ENCODE results near the gene NUP85. TPM values are rescaled to one million over a fixed set of nuclear protein-coding genes. Genes with fewer than 3 reads are reported as not detected.
A peak's percentile ranks its signal among the peaks of the same experiment; 100 is the strongest.
"Not testable (repeated sequence)": the region's sequence is repeated elsewhere in the genome, so short reads cannot be mapped to it uniquely, and the experiment has no call there.

Gene NUP85
- total RNA-seq, 1 donor from 2014 or later: 31.5 TPM

DNA sequence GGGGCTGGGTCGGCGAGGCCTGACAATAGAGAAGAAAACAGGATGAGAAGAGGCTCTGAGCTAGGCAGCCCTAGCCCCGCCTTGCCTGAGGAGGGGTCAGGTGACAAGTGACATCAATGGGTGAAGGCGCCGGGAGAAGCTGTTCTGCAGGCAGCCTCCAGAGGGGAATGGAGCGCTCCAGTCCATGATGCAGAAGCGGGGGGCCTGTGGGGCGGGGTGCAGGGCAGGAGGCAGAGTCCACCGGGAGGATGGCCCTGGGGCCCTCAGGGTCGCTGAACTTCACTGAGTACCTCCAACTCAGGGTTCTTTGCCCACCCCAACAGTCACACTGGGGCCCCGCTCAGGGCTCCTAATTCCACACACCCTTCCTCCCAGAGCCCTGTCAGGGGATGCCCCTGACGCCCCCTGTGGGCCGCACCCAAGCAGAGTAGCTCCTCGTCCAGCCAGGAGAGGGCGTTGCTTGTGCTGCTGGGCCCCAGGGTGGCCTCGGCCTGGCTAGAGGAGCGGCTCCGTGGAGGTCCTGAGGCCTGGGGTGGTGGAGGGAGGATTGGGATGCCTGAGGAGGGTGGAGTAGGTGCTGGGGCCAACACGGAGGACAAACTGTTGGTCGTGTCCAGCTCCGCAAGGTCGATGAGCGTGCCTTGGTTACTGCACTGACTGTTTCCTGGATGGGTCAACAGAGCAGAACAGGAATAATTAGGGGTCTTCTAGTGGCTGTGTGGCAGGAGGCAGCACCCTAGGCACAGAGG, 35.1 kb downstream of the NUP85 start:
- peak; percentile 59 to 67 for DNase-seq (ENCODE audit: low read depth in 2 of 2)

- no peak for DNase-seq (ENCODE audit: low read depth in 2 of 2)
Measured at GRCh38 chr17:75241143-75241430, 35.6 kb downstream of the NUP85 start.

DNA sequence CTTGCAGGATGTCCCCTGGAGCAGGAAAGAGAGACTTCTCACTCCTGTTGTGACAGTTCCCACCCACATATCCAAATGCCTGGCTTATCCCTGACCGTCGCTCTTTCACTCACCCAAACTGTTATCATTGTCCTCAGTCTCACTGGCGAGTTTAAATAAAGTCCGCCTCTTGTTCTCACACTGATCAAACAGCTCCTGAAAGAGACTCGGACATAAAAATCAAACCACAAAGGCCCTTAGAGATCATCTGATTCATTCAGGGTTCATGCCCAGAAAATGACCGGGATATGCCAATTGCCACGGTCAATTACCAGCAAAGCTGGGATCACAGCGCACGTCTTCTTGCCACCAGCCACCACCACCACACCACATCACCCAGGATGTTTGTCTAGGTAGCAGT, 36.0 kb downstream of the NUP85 start:
- no peak for DNase-seq (ENCODE audit: low read depth in 2 of 2)

GRCh38 chr17:75241996-75242460, 36.5 kb downstream of the NUP85 start:
- DNase-seq (ENCODE audit: low read depth in 2 of 2): no peak

DNA sequence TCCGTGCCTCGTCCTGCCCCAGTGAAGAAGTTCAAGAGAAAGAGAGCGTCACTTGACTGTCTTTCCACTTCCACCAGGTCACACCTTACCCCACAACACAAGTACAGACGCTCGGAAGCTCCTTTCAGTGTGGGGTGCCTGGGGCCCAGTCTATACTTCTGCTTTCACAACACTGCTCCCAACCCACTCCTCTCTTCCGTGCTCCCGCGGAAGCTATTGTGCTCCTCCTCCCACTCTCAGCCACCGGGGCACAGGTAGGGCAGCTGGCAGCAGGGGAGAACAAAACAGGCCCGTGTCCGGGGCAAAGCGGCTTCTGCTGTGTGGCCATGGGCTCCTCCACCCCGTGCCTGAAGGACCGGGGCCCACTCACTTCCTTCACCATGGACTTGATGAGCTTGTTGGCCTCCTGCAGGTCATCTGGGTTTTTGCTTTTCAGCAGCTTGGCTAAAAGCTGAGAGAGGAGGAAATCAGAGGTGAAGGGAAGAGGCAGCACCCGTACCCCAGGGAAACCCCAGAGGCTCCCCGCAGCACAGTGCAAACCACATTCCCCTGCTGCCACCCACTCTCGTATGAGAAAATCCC, 37.1 kb downstream of the NUP85 start:
- DNase-seq (ENCODE audit: low read depth in 2 of 2): no peak

DNA sequence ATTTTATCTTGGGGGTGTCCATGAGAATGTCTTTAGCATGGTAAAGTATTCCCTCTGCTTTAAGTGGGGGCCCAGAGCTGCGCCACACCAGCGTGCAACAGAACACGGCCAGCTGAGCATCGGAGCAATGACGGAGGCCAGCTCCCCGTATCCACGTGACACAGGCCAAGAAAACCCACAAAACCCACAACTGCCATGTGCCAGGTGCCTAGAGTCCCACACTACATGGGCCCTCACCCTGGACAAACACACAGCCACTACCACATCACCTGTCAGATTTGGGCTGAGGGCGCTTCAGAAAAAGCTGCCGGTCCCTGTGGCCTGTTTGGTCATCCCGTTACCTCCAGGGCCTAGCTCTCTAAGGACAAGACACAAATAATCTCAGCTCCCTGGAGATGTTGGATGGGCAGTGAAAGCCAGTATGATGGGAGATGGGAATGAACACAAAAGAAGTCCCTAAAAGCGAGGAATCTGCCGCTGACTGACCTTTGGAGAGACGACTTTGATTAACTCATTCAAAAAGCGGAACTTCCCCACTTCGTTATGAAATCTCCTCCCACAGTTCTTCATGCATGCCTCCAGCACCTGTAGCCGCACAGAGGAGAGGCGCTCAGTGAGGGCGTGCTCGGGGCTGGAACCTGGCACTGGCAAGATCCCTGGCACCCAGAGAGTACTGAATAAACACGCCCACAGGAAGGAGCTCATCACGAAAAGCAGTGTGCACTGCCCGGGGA, 38.8 kb downstream of the NUP85 start:
- DNase-seq (ENCODE audit: low read depth in 2 of 2): no peak

DNA sequence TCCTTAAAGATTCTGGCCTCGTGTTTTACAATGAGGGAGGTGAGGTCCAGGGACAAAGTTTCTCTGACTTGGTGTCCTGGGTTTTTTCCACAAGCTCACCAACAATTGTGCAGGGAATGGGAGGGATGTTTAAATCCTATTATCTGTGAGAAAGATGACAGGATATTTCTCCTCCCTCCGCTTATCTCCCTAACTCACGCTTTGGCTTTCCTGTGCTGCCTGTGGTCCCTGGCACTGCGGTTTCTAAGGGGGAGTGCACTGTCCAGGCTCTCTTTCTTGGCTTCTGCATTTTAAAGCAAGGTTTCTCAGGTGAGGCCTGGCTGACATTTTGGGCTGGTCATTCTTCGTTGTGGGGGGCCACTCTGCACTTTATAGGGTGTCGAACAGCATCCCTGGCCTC, 39.5 kb downstream of the NUP85 start:
- no peak for DNase-seq (ENCODE audit: low read depth in 2 of 2)

DNA sequence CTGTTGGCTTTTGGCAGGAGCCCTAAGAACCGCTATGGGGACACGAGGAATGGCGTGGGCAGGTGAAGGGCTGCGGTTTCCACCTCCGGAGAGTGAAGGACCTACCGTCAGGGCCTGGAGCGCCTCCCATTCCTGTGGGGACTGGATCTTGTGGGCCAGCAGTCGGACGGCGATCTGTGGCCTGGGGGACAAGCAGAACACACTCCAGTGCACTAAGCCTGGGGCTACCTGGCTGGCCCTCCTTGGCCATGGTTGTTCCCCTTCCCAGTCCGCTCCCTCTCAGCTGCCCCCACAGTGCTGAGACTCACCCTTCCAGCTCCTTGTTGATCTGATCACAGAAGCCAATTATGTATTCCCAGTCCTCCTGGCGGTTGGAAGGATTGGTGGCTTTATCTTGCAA, 40.9 kb downstream of the NUP85 start:
- DNase-seq (ENCODE audit: low read depth in 2 of 2): no peak

DNA sequence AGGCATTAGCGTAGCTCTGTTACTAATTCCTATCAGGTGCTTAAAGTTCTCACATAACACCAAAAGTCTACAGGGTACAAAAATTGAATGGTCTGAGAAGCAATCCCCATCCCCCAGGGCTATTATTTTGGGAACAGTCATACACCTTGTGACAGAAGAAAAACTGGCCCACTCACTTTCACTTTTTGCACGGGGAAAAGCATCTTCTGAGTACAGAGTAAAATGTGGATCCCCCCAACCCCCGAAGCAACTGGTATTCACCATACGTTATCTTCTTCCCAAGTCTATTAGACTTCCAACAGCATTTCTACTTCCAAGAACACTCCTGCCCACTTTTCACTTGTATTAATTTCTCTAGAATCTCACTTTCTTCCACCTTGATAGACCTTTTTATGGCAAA, 44.1 kb downstream of the NUP85 start:
- no peak for DNase-seq (ENCODE audit: low read depth in 2 of 2)

- DNase-seq (ENCODE audit: low read depth in 2 of 2): peak; percentile 64 to 92
Measured at GRCh38 chr17:75250009-75250471, 44.6 kb downstream of the NUP85 start.

GRCh38 chr17:75252039-75252816, 46.7 kb downstream of the NUP85 start:
- DNase-seq (ENCODE audit: low read depth in 2 of 2): no peak

- DNase-seq (ENCODE audit: low read depth in 2 of 2): not testable (repeated sequence)
Measured at GRCh38 chr17:75255954-75256698, 50.6 kb downstream of the NUP85 start.

- not testable (repeated sequence) for DNase-seq (ENCODE audit: low read depth in 2 of 2)
Measured at GRCh38 chr17:75257228-75257627, 51.7 kb downstream of the NUP85 start.

- peak; percentile 42 to 50 for DNase-seq (ENCODE audit: low read depth in 2 of 2)
Measured at GRCh38 chr17:75260641-75261335, 55.3 kb downstream of the NUP85 start.

DNA sequence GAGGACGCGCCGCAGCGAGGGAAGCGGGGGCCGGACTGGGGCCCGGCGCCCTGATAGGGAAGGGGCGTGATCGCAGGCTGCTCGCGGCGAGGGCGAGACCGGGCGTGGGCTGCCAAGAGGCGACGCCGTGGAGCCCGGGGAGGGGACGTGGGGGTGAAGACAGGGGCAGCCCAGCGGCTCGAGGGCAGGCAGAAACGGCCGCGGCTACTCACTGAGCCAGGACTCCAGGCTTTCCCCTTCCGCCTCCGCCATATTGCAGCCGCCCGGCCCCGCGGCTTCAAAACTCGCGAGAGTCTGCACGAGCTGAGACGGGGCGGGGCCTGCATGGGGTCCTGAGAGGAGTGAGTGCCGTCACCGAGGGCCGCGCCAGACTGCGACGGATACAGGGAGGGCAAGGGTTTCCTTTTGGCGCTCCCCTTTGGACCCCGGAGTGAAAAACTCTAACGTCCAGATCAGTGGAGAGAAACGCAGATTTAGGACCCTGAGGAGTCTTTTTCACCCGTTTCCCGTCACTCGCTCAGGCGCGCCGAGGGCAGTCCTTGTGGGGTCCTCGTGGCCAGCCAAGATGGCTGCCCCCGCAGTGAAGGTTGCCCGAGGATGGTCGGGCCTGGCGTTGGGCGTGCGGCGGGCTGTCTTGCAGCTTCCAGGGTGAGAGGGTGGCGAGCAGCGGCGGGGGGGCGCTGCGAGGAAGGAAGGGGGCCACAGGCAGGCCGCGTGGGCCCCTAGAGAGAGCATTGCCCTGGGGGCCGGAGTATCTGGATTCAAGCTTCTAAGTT, 56.0 kb downstream of the NUP85 start, which contains the start of the genes GGA3 and MRPS7:
TSS of gene GGA3 (minus strand) at position 271 of the 776 bp plus-strand sequence. CDS start at position 252, 19 bp downstream.
TSS of gene MRPS7 (plus strand) at position 544 of the 776 bp plus-strand sequence. CDS start at position 566, 22 bp downstream.
- peak; percentile 95 to 96 for DNase-seq (ENCODE audit: low read depth in 2 of 2)

DNA sequence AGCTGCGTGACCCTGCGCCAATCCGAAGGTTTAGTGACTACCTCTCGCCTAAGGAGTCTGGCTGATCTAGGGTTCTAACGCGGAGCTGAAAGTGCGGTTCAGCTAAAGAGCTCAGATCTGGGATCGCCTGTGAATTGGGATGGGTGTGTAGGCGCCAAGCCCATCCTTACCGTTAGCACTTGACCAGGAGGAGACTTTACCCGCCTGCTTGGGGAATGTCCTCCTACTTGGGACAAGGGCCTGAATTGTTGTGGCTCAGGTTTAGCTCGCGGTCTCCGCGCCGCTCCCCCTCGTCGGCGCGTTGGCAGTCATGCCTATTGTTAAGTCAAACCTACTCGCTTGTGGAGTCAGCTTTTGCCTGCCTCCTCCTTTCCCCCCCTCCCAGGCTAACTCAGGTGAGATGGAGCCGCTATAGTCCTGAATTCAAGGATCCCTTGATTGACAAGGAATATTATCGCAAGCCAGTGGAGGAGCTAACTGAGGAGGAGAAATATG, 56.7 kb downstream of the NUP85 start:
- DNase-seq (ENCODE audit: low read depth in 2 of 2): peak in 1 of 2 donors; percentile 33

GRCh38 chr17:75263055-75263454, 57.6 kb downstream of the NUP85 start:
- no peak for DNase-seq (ENCODE audit: low read depth in 2 of 2)

- peak; percentile 15 to 79 for DNase-seq (ENCODE audit: low read depth in 2 of 2)
Measured at GRCh38 chr17:75265614-75266315, 60.3 kb downstream of the NUP85 start.
